ENCODE measurements around the gene POLR3H. TPM values are rescaled to one million over a fixed set of nuclear protein-coding genes. Genes with fewer than 3 reads are reported as not detected.

The POLR3H gene
- total RNA-seq, 1 donor from 2014 or later = 24.6 TPM

GRCh38 chr22:41584881-41585280 lies 40.6 kb upstream of the POLR3H start:
- Mint-ChIP-seq H3K4me1 (ENCODE audit: low read depth, unreplicated experiment) (no peaks in the 10 kb centered on the region), H3K27ac (ENCODE audit: unreplicated experiment) (no peak overlapping the region), H3K9me3 (ENCODE audit: unreplicated experiment) (peaks cover 6% of the 10 kb centered on the region), H3K36me3 (ENCODE audit: unreplicated experiment) (no peaks in the 10 kb centered on the region), H3K27me3 (ENCODE audit: unreplicated experiment) (peaks cover 6% of the 10 kb centered on the region), H3K4me3 (ENCODE audit: unreplicated experiment) (no peak overlapping the region)
- DNase-seq = no peak
- TF ChIP-seq, protein P1, sequence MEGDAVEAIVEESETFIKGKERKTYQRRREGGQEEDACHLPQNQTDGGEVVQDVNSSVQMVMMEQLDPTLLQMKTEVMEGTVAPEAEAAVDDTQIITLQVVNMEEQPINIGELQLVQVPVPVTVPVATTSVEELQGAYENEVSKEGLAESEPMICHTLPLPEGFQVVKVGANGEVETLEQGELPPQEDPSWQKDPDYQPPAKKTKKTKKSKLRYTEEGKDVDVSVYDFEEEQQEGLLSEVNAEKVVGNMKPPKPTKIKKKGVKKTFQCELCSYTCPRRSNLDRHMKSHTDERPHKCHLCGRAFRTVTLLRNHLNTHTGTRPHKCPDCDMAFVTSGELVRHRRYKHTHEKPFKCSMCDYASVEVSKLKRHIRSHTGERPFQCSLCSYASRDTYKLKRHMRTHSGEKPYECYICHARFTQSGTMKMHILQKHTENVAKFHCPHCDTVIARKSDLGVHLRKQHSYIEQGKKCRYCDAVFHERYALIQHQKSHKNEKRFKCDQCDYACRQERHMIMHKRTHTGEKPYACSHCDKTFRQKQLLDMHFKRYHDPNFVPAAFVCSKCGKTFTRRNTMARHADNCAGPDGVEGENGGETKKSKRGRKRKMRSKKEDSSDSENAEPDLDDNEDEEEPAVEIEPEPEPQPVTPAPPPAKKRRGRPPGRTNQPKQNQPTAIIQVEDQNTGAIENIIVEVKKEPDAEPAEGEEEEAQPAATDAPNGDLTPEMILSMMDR (IDR thresholded peaks at IDR 0.05; ENCODE audit: partially characterized antibody, unreplicated experiment) = no peak

DNA sequence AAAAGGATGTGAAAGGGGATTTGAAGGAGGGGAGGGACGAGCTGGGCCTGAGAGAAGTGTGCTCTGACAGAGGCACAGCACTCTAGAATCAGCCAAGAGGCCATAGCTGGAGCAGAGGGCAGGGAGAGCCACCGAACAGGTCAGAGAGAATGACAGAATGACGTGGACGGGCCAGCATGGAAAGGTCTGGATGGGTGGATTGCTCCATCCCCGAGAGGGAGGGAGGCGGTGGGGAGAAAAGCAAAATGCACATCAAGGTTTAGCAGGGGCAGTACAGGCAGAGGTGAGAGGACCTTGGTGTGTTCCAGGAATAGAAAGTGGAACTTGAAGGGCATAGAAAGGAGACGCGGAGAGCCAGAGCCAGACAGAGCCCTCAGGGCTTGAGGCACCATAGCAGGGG lies 38.4 kb upstream of the POLR3H start:
- no peak for DNase-seq
- Mint-ChIP-seq H3K9me3 (ENCODE audit: unreplicated experiment) (peaks cover 4% of the 10 kb centered on the region), H3K4me3 (ENCODE audit: unreplicated experiment) (no peak overlapping the region)

GRCh38 chr22:41579997-41580355 lies 35.7 kb upstream of the POLR3H start:
- peaks cover 2% of the 10 kb centered on the region for H3K9me3 Mint-ChIP-seq (ENCODE audit: unreplicated experiment)
- H3K27ac Mint-ChIP-seq (ENCODE audit: unreplicated experiment) = no peak overlapping the region
- no peak for DNase-seq
- H3K27me3 Mint-ChIP-seq (ENCODE audit: unreplicated experiment) = peaks cover 7% of the 10 kb centered on the region
- H3K36me3 Mint-ChIP-seq (ENCODE audit: unreplicated experiment) = no peaks in the 10 kb centered on the region
- H3K4me1 Mint-ChIP-seq (ENCODE audit: low read depth, unreplicated experiment) = peaks cover 5% of the 10 kb centered on the region
- TF ChIP-seq, protein P1 (IDR thresholded peaks at IDR 0.05; ENCODE audit: partially characterized antibody, unreplicated experiment) = no peak
- no peak overlapping the region for H3K4me3 Mint-ChIP-seq (ENCODE audit: unreplicated experiment)

More for the DNA sequence above, 38.4 kb upstream of the POLR3H start:
- TF ChIP-seq, protein P1 (IDR thresholded peaks at IDR 0.05; ENCODE audit: partially characterized antibody, unreplicated experiment) = no peak
- Mint-ChIP-seq H3K27me3 (ENCODE audit: unreplicated experiment) (peaks cover 6% of the 10 kb centered on the region), H3K27ac (ENCODE audit: unreplicated experiment) (no peak overlapping the region), H3K36me3 (ENCODE audit: unreplicated experiment) (no peaks in the 10 kb centered on the region), H3K4me1 (ENCODE audit: low read depth, unreplicated experiment) (no peaks in the 10 kb centered on the region)

GRCh38 chr22:41579297-41579996 lies 35.2 kb upstream of the POLR3H start:
- Mint-ChIP-seq H3K4me3 (ENCODE audit: unreplicated experiment) (no peak overlapping the region), H3K36me3 (ENCODE audit: unreplicated experiment) (no peaks in the 10 kb centered on the region), H3K27ac (ENCODE audit: unreplicated experiment) (no peak overlapping the region), H3K27me3 (ENCODE audit: unreplicated experiment) (peaks cover 7% of the 10 kb centered on the region), H3K4me1 (ENCODE audit: low read depth, unreplicated experiment) (peaks cover 5% of the 10 kb centered on the region), H3K9me3 (ENCODE audit: unreplicated experiment) (peaks cover 2% of the 10 kb centered on the region)
- TF ChIP-seq, protein P1 (IDR thresholded peaks at IDR 0.05; ENCODE audit: partially characterized antibody, unreplicated experiment) = no peak
- no peak for DNase-seq

DNA sequence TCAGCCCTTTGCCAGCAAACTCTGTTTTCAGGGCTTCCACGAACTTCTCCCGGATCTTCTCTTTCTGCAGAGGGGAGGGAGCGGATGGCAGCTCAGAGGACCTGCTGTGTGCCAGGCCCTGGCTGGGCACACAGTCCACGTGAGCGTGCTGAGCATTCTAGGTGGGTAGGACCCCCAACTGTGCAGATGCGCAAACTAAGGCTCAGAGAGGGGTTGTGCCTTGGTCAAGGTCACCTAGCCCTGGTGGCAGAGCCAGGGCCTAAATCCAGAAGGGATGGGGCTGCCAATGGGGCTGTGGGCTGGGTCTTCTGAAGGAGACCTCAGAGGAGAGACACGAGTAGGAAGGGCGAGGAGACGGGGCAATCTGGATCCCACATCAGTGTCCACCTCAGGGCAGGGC lies 34.5 kb upstream of the POLR3H start:
- DNase-seq = no peak
- H3K36me3 Mint-ChIP-seq (ENCODE audit: unreplicated experiment) = no peaks in the 10 kb centered on the region
- no peaks in the 10 kb centered on the region for H3K9me3 Mint-ChIP-seq (ENCODE audit: unreplicated experiment)
- TF ChIP-seq, protein P1 (IDR thresholded peaks at IDR 0.05; ENCODE audit: partially characterized antibody, unreplicated experiment) = no peak
- no peak overlapping the region for H3K4me3 Mint-ChIP-seq (ENCODE audit: unreplicated experiment)
- H3K4me1 Mint-ChIP-seq (ENCODE audit: low read depth, unreplicated experiment) = peaks cover 5% of the 10 kb centered on the region
- H3K27ac Mint-ChIP-seq (ENCODE audit: unreplicated experiment) = no peak overlapping the region
- peaks cover 7% of the 10 kb centered on the region for H3K27me3 Mint-ChIP-seq (ENCODE audit: unreplicated experiment)
